ENCODE measurements around the gene PBX3.
"Not testable (repeated sequence)": the region's sequence is repeated elsewhere in the genome, so short reads cannot be mapped to it uniquely, and the experiment has no call there.

Gene PBX3

DNA sequence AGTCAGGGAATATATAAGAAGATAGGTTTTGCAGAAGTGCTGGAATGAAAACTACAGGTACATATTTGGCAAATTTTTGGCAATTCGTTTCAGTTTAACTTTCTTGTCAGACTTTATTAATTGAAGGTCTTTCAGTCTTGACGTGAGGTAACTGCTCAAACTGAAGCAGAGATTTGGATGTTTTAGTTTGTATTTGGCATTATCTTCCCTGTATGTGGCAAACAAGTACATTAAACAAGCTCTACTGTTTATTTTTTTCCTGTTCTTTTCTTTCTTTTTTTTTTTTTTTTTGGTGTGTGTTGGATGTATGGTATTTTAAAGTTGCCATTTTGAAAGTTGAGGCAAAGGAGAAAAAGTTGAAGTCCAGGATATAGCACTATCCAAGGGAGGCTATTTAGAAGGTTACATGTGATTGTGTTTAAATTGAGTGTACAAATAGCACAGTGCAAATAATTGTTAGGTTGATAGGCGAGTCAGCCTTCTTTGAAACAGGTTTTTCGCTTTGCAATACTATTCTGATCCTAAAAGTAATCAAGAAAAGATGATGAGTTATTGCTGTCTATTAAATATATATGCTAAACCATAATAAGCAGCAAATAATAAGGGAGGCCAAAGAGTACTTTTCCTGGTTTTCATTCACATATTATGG is 2.2 kb downstream of the PBX3 start:
- DNase-seq = no peak

DNA sequence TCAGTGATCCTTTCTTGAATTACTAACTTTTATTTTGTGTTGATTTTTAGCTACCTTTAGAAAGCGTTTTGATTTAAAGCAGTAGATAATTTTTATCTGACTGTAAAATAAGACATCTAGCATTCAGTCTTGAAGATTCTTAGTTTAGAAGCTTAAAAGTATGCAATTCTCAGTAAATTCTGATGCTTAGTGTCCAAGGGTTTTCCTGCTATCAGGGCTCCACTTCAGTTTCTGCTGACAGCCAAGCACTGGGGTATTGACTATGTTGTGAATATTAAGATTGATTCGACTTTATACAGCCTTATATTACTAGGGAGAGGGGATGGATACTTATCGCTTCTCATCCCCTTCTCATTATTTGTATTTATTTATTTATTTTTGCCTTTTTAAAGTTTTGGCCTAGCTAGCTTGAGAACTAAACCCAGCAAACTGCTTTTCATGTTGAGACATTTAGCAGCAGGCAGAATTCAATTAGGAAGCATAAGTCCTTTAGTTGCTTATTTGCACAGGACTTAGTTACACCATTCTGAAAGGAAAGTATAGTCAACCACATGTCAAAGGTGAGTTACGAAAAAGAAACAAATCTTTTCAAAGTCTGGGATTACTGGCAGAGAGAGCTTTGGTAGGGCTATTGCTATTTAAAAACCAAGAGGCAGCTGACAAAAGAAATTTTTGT is 2.9 kb downstream of the PBX3 start:
- DNase-seq = no peak

DNA sequence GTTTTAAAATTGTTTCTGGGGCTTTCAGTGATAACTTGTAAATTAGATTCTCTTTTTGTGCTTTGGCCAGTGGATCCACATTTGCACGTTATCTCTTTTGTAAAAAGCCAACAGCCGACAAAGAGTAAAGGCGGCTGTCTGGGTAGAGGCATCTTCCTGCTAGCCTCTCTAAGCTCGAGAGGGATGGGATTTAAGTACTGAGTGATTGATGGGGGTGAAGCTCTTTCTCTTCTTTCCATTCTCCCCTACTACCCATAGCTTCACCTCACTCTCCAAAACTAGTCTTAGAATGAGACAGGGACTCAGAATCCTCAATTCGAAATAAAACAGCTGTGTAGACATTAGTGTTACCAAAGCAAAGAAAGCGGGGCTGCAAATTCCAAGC is 3.4 kb downstream of the PBX3 start:
- no peak for DNase-seq

DNA sequence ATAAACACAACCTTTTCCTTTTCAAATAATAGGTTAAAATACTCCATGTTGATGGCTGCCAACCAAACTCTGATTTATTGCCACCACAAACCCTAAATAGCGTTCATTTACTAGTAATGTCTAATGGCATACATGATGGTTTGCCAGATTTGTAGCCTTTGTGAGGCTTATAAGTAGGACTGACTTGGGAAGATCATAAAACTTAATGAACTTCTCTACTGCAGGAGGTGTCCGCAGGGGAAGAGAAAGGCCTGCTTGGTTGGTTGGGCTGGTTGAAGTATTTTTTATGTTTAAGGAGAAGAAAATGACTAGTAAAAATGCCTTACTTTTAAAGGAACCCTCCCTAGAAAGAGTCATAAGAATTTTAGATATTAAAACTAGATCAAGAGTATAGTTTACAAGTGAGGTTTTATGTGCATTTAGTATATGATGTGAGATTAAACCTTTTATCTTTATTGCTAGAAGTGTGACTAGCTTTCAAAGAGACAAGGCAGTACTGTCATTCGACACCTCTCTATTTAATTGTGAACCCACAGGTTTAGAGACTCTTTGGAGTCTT is 5.0 kb downstream of the PBX3 start:
- no peak for DNase-seq

DNA sequence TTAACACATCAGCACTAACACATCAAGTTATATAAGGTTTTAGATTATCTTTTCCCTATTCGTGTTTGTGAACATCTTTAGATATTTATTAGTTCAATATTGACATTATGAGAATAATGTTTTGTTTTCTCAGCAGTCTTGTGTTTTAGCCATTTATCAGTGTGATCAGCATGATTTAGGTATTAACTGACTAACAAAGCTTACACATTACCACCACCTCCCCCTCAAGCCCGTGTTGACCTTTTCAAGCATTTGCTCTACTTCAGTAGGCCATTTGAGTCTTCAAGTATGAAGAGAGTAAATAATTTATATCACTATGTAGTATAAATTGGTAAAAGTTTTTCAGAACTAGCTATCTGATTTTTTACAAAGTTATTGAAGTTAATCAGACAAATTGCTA is 6.9 kb downstream of the PBX3 start:
- DNase-seq = no peak

DNA sequence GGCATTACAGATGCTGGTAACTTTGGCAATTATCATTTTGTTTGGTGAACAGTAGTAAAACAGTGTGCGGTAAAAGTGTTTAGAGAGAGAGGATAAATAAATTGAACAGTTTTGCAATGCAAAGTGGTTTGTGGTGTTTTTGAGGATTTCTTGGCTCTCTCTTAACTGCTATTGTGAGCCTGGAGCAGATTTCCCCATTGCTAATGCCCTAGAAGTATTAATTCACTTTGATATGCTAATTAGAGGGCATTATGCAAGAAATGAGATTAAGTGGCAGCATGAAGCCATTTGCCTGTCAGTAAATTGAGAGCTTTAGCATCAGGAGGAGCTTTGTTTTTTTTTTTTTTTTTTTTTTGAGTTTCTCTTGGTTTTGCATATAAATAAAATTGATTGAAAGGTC is 8.2 kb downstream of the PBX3 start:
- no peak for DNase-seq

DNA sequence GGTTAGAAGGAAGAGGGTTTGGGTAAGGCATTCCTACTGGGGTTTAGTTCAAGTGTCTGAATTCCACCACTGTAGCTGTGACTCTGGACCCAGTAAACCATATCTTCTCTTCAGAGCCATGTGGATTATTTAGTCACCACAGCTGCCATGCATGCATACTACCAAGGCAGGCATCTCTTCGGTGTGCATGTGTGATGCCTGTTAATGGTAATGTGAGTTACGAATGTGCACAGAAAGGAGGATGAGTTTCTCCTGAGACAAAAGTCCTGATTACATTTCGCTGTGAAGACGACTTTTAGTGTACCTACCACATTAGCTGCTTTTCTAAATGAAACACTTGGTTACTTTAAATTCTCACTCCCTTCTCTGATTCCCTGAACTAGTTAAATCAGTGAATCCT is 9.3 kb downstream of the PBX3 start:
- no peak for DNase-seq

DNA sequence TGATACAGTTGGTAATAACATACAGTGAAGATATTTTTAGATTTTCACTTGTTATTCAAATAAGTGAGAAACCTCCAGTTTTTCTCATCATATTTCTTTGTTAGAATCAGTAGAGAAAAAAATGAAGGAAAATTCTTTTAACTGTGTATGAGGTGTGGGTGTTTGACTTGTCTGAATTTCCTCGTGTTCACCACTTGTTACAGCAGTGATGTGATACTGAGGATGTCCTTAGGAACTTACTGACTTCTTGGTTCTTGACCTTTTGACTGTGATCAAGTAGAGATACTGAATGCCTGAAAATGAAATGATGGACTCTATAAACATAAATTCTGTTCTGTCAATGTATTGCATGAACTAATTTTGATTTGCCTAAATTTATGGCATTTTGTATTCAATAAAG is 10.7 kb downstream of the PBX3 start:
- DNase-seq = no peak

DNA sequence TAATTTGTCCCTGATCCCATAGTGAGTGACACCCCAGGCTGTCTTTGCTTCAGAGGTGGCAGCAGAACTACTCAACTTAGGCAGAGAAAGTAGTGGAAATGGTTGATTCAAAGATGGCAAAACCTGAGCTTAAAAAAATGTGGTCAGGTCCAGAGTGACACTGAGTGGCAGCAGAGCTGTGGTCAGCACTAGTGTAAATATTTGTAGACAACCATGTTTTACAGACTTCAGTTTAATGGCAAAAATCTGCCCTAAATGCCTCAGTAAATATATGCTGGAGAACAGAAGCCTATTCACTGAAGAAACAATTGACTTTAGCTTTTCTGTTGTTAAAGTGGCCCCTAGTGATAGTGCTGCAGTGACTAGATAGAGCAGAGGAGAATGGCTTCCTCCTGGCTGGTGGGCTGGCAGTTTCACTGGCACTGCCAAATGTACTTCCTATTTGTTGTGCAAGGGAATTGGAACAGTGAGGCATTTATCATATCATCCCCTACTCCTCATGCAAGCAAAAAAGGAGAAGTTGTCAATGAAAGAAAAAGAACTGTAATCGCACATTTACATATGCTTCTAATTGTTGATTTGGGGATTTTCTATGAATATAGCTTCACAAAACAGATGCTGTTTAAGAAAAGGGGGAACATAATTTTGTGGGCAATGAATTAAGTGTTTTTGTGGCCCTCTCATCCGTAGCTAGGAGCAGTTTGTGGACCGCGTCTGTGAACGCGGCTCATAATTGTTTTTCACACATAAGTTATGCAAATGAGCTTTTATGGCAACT is 12.0 kb downstream of the PBX3 start:
- no peak for DNase-seq

DNA sequence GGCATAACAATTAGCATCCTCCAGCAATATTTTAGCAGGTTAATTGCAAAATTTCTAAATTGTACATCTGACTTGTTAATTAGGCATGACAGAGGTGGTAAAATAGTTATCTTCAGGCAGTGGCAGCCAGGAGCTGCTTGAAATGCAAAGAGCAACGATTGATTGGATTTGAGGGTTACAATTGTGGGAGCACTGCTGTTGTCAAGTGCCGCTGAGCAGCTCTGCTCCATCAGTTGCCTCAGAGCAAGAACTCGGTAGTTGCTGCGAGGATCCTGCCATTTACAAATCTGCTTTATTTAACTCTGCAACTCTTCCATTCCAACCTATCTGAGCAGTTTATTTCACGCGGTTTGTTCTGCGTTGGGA is 12.6 kb downstream of the PBX3 start:
- no peak for DNase-seq

DNA sequence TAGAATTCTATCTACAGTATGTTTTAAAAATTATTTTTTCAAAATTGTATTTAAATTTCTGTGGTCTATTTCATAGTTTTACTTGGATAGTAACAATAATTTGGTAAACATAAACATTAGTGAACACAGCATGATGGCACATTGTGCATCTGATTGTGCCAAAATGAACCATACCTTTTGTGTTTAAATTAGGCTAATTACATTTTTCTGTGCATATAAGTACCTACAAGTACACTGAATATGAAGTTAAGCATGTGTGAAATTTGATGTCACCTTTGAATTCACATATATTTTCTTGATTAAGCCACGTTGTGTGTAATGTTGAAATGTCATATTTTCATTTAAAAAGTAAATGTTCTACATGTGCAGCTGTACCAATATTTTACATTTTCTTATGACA is 13.4 kb downstream of the PBX3 start:
- no peak for DNase-seq

DNA sequence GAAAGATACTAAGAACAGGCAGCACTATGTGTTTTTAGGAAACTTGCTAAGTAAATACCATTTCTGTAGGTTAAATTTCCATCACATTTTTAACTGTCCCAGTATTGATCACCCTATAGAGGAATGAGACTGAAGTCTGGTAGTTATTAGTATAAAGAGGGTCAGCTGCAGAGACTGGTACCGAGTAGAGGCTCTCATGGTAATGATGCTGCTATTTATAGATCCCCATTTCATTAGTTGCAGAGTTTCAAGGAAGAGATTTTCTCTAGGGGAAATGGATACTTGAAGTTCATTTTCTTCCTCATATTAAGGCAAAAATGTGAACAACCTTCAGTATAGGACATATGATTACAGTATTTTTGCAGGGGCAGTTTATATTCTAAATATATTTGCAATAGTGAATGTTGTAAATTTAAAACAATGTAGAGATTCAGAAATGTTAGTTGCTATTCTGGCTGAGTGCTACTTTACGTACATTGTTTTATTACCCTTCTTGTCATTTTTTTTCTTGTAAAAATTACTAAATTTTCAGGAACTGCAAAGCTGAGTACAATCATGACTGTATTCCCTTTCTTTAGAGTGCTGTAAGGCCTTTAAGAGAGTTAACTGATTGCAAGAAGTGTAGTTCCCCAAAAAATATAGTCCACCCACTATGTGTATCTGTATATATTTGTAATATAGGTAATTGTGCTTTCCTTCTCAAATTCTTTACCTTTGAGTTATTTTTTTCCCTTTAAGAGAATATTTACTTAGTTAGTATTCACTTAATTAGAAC is 14.7 kb downstream of the PBX3 start:
- DNase-seq = no peak

DNA sequence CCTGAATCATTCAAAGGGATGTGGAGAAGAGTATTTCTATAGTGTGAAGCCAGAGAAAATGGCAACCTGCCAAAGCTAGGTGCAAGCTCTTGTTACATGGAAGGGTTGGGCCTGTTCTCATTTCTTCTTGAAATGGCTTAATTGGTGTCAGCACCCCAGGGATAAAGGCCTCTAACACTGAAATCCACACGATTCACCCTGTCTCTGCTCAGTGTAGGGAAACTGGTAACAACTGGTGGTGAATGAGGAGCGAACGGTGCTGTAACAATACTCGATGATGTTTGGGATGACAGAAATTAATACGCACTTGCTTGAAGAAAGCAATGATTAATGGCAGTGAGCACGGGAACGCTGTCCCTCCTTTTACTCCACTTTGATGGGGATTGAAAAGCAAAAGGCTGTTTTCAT is 16.2 kb downstream of the PBX3 start:
- DNase-seq = no peak

DNA sequence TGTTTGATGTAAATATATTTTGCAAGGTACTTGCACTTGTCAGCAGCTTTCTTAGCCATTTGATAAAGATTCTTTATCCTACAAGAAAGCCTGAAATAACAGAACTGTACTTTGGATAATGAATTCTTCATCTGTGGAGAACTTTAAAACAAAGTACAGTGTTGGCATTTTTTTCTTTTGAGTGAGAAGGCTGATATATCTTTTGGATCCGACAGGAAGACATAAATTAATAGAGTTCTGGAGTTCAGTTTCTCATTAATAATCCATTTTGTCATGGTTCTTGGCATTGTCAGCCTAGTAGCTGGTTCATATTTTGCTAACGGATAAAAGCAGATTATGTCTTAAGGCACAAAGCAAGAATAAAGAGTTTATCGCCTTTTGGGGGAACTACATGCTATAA is 17.0 kb downstream of the PBX3 start:
- DNase-seq = no peak

DNA sequence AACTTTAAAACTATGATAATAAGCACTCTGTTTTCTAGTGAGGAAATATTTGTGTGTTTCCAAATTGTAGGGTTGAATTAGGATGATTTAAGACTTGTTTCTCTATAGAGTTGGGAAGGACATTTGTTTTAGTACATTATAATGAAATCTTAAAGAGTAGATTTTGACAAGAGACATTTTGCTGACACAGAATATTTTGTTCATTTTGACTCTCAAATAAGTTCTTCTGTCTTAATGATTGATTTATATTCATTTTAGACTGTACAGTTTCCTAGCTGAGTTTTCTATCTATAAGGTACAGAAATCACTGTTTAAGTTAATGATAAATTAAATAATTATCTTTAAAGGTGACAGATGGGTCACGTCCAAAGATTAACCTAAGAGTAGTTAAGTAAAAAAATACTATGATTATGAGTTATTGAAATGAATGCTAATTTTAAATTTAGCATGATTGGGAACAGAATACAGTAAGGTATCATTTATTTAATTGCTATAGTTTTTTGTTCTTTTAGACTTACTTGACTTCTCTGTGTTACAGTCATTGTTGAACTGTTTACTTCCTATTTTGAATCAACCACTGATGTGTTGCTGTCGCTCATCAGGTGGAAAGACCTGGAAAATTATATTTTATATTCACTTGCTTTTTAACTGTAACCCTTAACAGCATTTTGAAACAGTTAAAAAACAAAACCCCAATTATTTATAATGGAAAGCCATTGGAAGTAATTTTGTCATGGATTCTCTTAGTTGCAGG is 19.5 kb downstream of the PBX3 start:
- no peak for DNase-seq

DNA sequence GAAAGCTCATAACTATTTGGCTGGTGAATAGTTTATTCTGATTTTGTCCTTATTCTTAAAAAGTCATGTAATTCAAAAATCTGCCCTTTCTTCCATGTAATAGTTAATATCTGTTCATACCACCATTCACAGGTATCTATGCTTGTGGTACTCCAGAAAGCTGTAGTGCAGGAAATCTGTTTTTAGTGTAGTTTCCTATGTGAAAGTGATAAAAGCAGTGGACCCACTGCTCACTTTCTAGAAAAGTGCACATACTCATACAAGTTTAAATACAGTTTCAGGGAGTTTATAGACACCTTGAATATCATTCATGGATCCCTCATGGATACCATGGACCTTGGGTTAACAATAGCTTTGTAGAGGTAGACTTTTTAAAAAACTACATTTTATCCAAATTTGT is 20.2 kb downstream of the PBX3 start:
- no peak for DNase-seq

DNA sequence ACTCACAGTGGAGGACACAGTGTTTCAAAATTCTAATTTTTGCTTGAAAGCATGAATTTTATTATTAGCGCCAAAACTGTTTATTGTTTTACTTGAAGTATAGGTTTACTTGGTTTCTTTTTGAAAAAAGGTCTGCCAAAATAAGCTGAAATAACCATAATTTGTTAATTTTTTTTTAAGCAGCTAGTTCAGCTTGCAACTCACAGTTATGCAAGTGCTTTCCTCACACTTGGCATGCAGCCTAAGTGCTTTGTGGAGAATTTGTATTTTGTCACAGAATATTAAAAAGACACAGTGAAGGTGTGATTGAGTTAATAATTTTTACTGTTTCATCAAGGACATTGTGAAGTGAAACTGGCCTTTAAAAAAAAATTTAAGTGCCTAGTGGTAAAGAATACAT is 21.6 kb downstream of the PBX3 start:
- DNase-seq = no peak

DNA sequence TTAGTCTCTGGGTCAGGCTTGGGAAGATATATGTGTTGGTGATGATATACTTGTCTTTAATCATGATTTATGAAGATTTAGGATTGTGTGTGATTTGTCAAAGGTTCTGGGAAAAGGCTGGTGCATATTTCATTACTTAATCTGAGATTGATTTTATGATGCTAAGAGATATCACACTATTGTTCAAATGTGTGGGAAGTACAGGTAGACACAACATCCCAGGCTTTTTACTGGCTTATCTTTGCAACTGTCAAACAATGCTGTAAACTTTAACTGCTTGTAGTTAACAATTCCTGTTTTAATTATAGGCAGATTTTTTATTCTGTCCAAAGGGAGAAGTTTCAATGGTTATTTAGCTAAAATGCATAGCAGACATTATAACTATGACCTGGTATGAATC is 23.9 kb downstream of the PBX3 start:
- no peak for DNase-seq

DNA sequence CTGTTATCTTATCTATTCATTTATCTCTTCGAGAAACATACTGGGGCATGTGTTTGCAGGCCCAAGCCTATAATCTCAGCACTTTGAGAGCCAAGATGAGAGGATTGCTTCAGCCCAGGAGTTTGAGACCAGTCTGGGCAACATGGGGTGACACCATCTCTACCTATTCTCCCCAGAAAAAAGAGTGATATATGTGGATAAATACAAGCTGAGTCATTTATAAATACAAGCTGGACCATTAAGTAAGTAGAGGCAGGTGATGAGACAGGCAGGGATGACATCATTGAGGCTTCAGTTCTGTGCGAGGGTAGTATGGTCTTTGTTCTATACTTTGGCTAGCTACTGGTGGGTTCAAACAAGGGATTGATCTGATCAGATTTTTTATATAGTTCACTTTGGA is 25.6 kb downstream of the PBX3 start:
- DNase-seq = no peak

DNA sequence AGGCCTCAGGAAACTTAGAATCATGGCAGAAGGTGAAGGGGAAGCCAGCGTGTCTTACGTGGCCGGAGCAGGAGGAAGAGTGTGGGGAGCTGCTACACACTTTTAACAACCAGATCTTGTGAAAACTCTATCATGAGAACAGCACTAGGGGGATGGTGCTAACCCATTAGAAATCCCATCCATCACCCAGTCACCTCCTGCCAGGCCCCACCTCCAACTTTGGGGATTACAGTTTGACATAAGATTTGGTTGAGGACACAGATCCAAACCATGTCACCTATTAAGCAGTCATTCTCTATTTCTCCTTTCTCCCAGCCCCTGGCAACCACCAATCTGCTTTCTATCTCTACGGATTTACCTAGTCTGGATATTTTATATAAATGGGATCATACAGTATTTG is 26.9 kb downstream of the PBX3 start:
- DNase-seq = no peak

DNA sequence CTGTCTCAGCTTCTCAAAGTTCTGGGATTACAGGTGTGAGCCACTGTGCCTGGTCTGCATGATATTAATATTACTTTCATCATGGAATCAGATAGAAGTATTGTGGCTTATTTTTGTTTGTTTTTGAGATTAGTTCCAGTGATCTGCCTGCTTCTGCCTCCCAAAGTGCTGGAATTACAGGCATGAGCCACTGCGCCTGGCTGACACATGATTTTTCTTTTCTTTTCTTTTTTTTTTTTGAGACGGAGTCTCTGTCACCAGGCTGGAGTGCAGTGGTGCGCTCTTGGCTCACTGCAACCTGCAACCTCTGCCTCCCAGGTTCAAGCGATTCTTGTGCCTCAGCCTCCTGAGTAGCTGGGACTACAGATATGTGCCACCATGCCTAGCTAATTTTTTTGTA is 29.6 kb downstream of the PBX3 start:
- not testable (repeated sequence) for DNase-seq

DNA sequence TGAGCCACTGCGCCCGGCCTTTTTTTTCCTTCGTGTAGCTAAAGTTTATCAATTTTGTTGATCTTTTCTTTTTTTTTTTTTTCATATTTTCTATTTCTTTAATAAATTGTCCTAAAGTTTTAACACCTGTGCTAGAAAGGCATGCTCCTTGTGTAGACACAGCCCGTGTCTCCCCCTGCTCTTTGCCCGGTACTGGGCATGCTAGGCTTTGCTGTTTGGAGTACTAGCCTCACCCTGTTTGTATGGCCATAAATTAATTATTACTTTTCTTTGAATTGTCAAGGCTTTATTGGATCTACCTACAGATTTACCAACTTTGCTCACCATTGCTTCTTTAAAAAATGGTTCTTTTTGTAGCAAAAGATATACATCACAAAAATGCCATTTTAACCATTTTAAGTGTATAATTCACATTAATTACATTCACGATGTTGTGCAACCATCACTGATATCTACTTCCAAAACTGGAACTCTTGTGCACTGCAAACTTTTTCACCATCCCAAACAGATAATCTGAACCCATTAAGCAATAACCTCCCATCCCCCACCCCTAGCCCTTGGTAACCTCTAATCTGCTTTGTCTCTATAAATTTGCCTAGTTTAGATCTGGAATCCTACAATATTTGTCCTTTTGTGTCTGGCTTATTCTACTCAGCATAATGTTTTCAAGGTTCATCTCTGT is 31.5 kb downstream of the PBX3 start:
- not testable (repeated sequence) for DNase-seq
